ENCODE measurements around the gene HSCB. TPM values are rescaled to one million over a fixed set of nuclear protein-coding genes. Genes with fewer than 3 reads are reported as not detected.
"Not testable (repeated sequence)": the region's sequence is repeated elsewhere in the genome, so short reads cannot be mapped to it uniquely, and the experiment has no call there.

HSCB gene
- total RNA-seq, 1 experiment from 2014 or later: 22.3 TPM

DNA sequence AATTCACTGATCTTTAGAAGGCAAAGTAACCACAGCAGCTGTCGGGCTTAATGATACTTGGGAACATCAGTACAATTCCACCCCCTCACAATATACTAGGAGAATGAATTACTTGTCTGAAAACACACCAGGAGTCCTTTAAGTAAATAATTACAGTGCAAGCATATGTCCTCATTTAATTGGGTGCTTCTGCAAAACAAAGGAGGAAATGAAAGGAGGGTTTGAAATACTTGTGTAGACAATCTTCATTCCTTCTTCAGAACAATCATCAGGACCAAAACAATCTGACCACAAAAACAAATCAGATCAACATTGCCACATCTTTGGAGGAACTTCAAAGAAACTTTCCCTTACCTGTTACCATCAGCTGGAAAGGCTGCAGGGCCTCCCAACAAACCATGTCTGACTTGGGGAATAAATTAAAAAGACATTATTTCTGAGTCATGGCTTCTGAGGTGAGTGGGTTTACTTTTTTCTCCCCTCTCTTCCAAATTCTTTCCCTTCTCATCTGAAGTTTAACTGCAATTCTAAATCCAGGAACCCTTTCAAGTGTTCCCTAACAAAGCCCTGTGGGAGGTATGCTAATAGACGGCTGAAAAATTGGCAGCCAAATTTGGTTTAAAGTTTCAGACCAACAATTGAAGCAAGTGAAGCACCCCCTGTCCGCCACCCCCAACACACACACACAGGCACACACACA lies 18.2 kb downstream of the HSCB start:
- Histone ChIP-seq H3K4me1 (replicated peaks) (peaks cover 11% of the 10 kb centered on the region), H3K27ac (no peak overlapping the region), H3K9me3 (replicated peaks) (no peaks in the 10 kb centered on the region; the same call in 1 of the 2 replicates), H3K27me3 (replicated peaks) (no peaks in the 10 kb centered on the region), H3K36me3 (peaks cover 3% of the 10 kb centered on the region; the same call in 1 of the 2 replicates), H3K4me3 (no peak overlapping the region)
- peak in 1 of 2 experiments; percentile 34 for DNase-seq (ENCODE audit: low read depth in 1 of 2, low spot score in 2 of 2)

DNA sequence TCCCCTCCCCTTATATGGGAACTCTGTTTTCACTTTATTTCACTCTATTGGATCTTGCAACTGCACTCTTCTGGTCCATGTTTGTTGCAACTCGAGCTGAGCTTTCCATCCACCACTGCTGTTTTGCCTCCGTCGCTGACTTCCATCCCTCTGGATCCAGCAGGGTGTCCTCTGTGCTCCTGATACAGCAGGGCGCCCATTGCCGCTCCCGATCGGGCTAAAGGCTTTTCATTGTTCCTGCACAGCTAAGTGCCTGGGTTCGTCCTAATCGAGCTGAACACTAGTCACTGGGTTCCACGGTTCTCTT lies 19.6 kb downstream of the HSCB start:
- Histone ChIP-seq H3K27ac (no peak overlapping the region), H3K36me3 (peaks cover 3% of the 10 kb centered on the region; the same call in 1 of the 2 replicates), H3K4me3 (no peak overlapping the region), H3K9me3 (replicated peaks) (no peaks in the 10 kb centered on the region; the same call in 1 of the 2 replicates), H3K27me3 (replicated peaks) (no peaks in the 10 kb centered on the region), H3K4me1 (replicated peaks) (peaks cover 11% of the 10 kb centered on the region)
- DNase-seq (ENCODE audit: low read depth in 1 of 2, low spot score in 2 of 2): no peak

DNA sequence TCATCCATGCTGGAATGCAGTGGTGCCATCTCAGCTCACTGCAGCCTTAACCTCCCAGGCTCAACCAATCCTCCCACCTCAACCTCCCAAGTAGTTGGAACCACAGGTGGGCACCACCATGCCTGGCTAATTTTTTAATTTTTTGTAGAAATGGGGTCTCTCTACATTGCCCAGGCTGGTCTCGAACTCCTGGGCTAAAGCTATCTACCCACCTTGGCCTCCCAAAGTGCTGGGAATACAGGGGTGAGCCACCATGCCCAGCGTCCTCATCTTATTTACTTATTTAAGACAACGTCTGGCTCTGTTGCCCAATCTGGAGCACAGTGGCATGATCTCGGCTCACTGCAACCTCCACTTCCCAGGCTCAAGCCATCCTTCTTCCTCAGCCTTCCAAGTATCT lies 20.2 kb downstream of the HSCB start:
- not testable (repeated sequence) for DNase-seq (ENCODE audit: low read depth in 1 of 2, low spot score in 2 of 2); H3K27me3 ChIP-seq (replicated peaks); H3K9me3 ChIP-seq (replicated peaks); H3K4me3 ChIP-seq; H3K36me3 ChIP-seq; H3K27ac ChIP-seq
- peaks cover 11% of the 10 kb centered on the region for H3K4me1 ChIP-seq (replicated peaks)

DNA sequence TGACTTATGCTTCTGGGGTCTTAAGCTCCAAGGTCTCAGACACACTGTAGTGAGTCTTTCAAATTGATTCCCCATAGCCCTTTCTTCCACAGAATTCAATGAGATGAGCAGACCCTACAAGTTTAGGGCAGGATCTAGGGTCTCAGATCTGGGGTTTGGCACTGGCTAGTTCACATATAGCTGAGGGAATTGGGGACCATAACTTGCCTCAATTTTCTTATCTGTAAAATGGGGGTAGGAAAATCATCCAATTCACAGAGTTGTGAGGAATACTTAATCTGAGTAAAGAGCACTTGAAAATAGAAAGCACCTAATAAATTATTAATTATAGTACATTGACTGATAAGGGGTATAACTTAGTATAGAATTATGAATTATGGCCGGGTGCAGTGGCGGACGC lies 24.8 kb downstream of the HSCB start:
- DNase-seq (ENCODE audit: low read depth in 1 of 2, low spot score in 2 of 2): no peak
- H3K27ac ChIP-seq: no peak overlapping the region
- no peak overlapping the region for H3K4me3 ChIP-seq
- peaks cover 8% of the 10 kb centered on the region; the same call in 1 of the 2 replicates for H3K9me3 ChIP-seq (replicated peaks)
- H3K4me1 ChIP-seq (replicated peaks): no peaks in the 10 kb centered on the region
- no peaks in the 10 kb centered on the region for H3K36me3 ChIP-seq
- no peaks in the 10 kb centered on the region for H3K27me3 ChIP-seq (replicated peaks)

DNA sequence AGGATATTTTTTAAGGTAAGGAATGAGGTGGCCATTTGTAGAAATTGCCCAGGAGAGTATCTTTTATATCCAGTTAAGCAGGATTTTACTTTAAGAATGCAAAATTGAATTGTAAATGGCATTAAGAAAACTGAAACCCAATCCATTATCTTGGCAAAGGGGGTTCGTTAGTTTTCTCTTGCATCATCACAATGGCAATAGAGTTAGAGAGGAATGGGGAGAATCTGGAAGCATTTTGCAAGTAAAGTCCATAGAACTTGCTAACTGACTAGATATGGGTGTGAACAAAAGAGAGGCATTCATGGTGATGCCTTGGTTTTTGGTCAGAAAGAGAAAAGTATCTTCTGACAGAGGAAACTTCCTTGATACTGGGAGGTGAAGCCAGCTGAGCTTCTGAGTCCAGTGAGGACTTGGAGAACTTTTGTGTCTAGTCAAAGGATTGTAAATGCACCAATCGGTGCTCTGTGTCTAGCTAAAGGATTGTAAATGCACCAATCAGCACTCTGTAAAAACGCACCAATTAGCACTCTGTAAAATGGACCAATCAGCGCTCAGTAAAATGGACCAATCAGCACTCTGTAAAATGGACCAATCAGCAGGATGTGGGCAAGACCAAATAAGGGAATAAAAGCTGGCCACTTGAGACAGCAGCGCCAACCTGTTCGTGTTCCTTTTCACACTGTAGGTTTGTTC lies 27.0 kb downstream of the HSCB start:
- H3K27ac ChIP-seq: no peak overlapping the region
- peaks cover 6% of the 10 kb centered on the region for H3K36me3 ChIP-seq
- H3K27me3 ChIP-seq (replicated peaks): no peaks in the 10 kb centered on the region
- no peak for DNase-seq (ENCODE audit: low read depth in 1 of 2, low spot score in 2 of 2)
- H3K9me3 ChIP-seq (replicated peaks): peaks cover 8% of the 10 kb centered on the region; the same call in 1 of the 2 replicates
- no peak overlapping the region for H3K4me3 ChIP-seq
- peaks cover 7% of the 10 kb centered on the region for H3K4me1 ChIP-seq (replicated peaks)

DNA sequence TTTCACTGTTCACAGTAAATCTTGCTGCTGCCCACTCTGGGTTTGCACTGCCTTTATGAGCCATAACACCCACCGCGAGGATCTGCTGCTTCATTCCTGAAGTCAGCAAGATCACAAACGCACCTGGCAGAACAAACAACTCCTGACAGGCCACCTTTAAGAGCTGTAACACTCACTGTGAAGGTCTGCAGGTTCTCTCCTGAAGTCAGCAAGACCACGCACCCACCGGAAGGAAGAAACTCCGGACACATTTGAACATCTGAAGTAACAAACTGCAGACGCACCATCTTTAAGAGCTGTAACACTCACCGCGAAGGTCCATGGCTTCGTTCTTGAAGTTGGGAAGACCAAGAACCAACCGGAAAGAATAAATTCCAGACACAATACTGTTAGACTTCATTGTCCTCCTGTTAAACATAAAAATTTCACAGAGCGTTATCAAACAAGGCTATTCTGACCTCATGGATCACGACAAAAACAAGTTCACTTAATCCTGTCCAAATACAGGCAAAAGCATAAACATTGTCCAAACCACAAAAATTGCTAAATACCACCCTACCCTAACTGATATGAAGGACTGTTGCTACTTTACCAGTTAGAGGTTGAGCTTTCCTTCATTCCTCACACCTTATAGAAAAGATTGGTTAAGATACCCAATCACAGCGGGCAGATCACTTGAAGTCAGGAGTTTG lies 27.7 kb downstream of the HSCB start:
- DNase-seq (ENCODE audit: low read depth in 1 of 2, low spot score in 2 of 2): no peak
- Histone ChIP-seq H3K36me3 (peaks cover 12% of the 10 kb centered on the region), H3K4me3 (no peak overlapping the region)

DNA sequence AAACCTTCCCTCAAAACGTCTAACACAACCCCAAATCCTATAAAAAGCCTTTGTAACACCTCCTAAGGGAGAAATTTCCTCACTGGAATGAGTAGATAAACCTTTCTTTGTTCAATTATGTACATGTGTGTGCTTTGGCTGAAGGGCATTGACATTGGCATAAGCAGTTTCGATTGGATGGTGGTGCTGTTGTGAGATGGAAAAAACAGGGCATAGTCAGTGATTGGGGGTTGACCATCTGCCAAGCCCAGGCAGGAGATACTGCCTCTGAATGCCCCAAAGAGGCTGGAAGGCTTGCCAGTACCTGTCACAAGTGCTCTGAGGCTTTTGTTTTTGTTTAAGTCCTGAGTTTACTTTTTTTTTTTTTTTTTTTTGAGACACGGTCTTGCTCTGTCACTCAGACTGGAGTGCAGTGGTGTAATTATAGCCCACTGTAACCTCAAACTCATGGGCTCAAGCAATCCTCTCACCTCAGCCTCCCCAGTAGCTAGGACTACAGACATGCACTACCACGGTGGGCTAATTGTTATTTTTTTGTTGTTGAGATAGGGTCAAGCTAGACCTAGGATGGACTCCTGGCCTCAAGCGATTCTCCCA lies 29.5 kb downstream of the HSCB start:
- Histone ChIP-seq H3K36me3 (peaks cover 28% of the 10 kb centered on the region), H3K4me3 (no peak overlapping the region), H3K4me1 (replicated peaks) (peaks cover 10% of the 10 kb centered on the region), H3K27ac (no peak overlapping the region), H3K9me3 (replicated peaks) (peaks cover 8% of the 10 kb centered on the region; the same call in 1 of the 2 replicates), H3K27me3 (replicated peaks) (no peaks in the 10 kb centered on the region)
- no peak for DNase-seq (ENCODE audit: low read depth in 1 of 2, low spot score in 2 of 2)

More for the DNA sequence above, 27.7 kb downstream of the HSCB start:
- peaks cover 8% of the 10 kb centered on the region; the same call in 1 of the 2 replicates for H3K9me3 ChIP-seq (replicated peaks)
- no peak overlapping the region for H3K27ac ChIP-seq
- no peaks in the 10 kb centered on the region for H3K27me3 ChIP-seq (replicated peaks)
- H3K4me1 ChIP-seq (replicated peaks): peaks cover 10% of the 10 kb centered on the region

DNA sequence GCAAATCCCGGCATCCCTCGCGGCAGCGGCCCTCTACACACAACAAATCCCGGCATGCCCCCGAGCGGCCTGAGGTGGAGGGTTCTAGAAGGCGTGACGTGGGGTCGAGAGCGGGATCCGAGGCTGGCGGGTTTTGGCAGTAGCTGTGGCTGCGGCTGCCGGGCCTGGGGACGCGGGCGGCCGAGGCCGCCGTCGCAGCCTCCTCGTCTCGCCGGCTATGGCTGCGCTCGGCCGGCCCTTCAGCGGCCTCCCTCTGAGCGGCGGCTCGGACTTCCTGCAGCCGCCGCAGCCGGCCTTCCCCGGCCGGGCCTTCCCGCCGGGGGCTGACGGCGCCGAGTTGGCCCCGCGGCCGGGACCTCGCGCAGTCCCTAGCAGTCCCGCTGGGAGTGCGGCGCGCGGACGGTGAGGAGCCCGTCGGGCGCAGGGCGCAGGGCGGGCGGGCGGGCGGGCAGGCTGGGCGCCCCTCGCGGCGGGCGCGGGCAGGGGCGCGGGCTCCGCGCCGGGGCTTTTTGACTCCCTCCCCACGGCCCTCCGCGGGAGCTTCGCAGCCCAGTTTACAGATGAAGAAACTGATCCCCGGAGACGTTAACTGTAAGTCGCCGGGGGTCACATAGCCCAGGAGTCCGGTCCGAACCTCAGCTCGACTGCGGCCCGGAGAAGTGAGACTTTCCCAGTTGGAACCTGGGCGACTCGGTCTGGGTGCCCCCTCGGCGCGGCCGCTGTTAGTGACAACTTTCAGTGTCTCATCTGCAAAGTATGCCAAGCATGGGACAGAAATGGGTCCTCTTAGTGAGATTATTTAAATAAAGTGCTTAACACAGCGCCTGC lies 31.0 kb downstream of the HSCB start, which contains the start of gene CCDC117:
Gene CCDC117, plus strand, starts transcription at position 63 of the 828 bp plus-strand sequence. Its CDS starts 155 bp downstream, at position 218.
- peaks cover 40% of the 10 kb centered on the region for H3K36me3 ChIP-seq
- peak within 1 kb of the TSS; percentile 96 for H3K4me3 ChIP-seq
- H3K27me3 ChIP-seq (replicated peaks): no peaks in the 10 kb centered on the region
- peak within 1 kb of the TSS; percentile 99 for H3K27ac ChIP-seq
- H3K4me1 ChIP-seq (replicated peaks): peaks cover 10% of the 10 kb centered on the region
- H3K9me3 ChIP-seq (replicated peaks): peaks cover 8% of the 10 kb centered on the region; the same call in 1 of the 2 replicates
- peak; percentile 91 to 97 for DNase-seq (ENCODE audit: low read depth in 1 of 2, low spot score in 2 of 2)

DNA sequence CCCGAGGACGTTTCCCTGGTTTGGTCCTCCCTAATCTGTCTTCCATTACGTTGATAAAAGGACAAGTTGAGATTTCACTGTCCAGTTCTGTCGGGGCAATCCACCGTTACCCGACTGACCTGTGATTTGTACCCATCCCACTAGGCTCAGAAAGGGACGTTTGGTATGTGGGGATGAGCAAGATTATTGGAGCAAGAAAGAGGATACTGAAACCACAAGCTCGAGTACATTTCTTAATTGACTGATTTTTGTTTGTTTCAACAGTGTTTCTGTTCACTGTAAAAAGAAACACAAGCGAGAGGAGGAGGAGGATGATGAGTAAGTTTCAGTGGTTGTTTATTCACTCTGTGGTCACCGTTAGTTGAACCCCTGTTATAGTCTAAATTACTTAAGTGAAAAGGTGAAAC lies 31.6 kb downstream of the HSCB start:
- peak in 1 of 2 experiments; percentile 90 for DNase-seq (ENCODE audit: low read depth in 1 of 2, low spot score in 2 of 2)
- Histone ChIP-seq H3K36me3 (peaks cover 43% of the 10 kb centered on the region), H3K9me3 (replicated peaks) (peaks cover 8% of the 10 kb centered on the region; the same call in 1 of the 2 replicates), H3K27ac (peak overlapping the region; percentile 99), H3K4me1 (replicated peaks) (peaks cover 10% of the 10 kb centered on the region), H3K27me3 (replicated peaks) (no peaks in the 10 kb centered on the region), H3K4me3 (peak overlapping the region; percentile 96)

DNA sequence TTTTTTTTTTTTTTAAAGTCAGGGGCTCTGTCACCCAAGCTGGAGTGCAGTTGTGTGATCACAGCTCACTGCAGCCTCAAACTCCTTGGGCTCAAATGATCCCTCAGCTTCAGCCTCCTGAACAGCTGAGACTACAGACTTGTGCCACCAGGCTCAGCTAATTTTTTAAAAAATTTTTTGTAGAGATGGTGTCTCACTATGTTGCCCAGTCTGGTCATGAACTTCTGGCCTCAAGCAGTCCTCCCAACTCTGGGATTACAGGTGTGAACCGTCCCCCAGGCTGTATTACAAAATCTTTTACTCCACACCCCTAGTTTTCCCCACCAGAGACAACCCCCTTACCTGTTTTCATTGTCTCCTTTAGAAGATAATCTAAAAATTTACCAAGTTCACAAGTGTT lies 32.5 kb downstream of the HSCB start:
- Histone ChIP-seq H3K9me3 (replicated peaks) (no peaks in the 10 kb centered on the region), H3K4me3 (no peak overlapping the region), H3K27ac (no peak overlapping the region)

DNA sequence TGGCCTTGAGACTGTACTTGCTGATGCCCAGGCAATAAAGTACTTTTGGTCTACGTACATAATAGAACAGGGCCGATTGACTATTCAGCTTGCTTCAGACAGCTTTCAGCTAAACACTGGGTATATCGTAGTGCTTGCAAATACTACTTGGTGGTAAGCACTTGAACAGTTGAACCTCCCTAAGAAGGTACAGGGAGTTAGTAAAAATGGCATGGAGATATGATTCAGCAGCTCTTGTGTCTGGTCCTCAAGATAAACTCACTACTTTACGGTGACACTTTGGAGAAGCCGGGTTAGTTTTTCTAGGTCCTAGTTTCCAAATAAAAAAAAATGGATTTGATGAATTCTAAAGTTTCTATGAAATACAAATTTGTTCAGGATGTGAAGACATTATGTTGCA lies 38.0 kb downstream of the HSCB start:
- Histone ChIP-seq H3K4me1 (replicated peaks) (no peaks in the 10 kb centered on the region), H3K27ac (no peak overlapping the region), H3K27me3 (replicated peaks) (0 out of 2 replicates have a peak, but pooled peaks cover 2% of the 10 kb centered on the region), H3K4me3 (no peak overlapping the region), H3K36me3 (peaks cover 79% of the 10 kb centered on the region), H3K9me3 (replicated peaks) (no peaks in the 10 kb centered on the region)
- DNase-seq (ENCODE audit: low read depth in 1 of 2, low spot score in 2 of 2): no peak

More for the DNA sequence above, 32.5 kb downstream of the HSCB start:
- no peaks in the 10 kb centered on the region for H3K27me3 ChIP-seq (replicated peaks)
- H3K36me3 ChIP-seq: peaks cover 47% of the 10 kb centered on the region
- no peak for DNase-seq (ENCODE audit: low read depth in 1 of 2, low spot score in 2 of 2)
- H3K4me1 ChIP-seq (replicated peaks): peaks cover 10% of the 10 kb centered on the region

DNA sequence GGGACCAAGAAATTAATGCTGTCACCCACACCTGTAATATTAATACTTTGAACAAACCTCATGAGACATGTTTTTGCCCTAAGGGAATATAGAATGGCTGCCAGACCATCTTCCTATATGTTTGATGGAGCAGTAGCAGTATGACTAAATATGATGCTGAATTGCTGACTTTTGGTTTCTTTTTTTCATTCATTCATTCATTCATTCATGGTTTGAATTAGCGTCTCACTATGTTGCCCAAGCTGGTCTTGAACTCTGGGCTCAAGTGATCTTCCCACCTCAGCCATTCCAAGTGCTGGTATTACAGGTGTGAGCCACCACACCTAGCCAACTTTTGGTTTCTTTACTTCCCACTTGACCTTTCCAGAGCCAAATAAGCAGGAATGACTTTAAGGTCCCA lies 38.5 kb downstream of the HSCB start:
- H3K36me3 ChIP-seq: peaks cover 79% of the 10 kb centered on the region
- H3K4me3 ChIP-seq: no peak overlapping the region
- no peaks in the 10 kb centered on the region for H3K4me1 ChIP-seq (replicated peaks)
- no peaks in the 10 kb centered on the region for H3K9me3 ChIP-seq (replicated peaks)
- 0 out of 2 replicates have a peak, but pooled peaks cover 2% of the 10 kb centered on the region for H3K27me3 ChIP-seq (replicated peaks)
- H3K27ac ChIP-seq: no peak overlapping the region
- DNase-seq (ENCODE audit: low read depth in 1 of 2, low spot score in 2 of 2): no peak
